OCI-LY3 (cell line): ENCODE results near the gene ABCD3.
A peak's percentile ranks its signal among the peaks of the same experiment; 100 is the strongest.

Experiments
- H2AFZ ChIP-seq: fragments of 200-600, 300-600 bp; shearing (Covaris generic); 2 replicates; pipeline ENCODE4 v1.6.0; 2014; ENCODE audit warnings: antibody characterized with exemption, low read depth, low read length
- H3K27ac ChIP-seq: fragments of 200-600, 300-600 bp; sonication (generic); 2 replicates; pipeline ENCODE4 v1.5.1; 2014; ENCODE audit warnings: mild to moderate bottlenecking, low read length, moderate library complexity, mixed read lengths
- H3K27me3 ChIP-seq: fragments of 200-600, 300-600 bp; sonication (generic); 2 replicates; pipeline ENCODE4 v1.6.1; 2014; ENCODE audit warnings: low read depth, low read length, mixed read lengths
- H3K36me3 ChIP-seq: fragments of 200-600, 300-600 bp; sonication (generic); replicated peaks from 2 replicates; pipeline ENCODE3; 2014; ENCODE audit warnings: low read depth, low read length, mixed read lengths
- H3K4me1 ChIP-seq: fragments of 300-600, 200-600 bp; sonication (generic); 2 replicates; pipeline ENCODE4 v1.6.1; 2014; ENCODE audit warnings: low read length, mixed read lengths
- H3K4me2 ChIP-seq: fragments of 200-600, 300-600 bp; sonication (generic); 2 replicates; pipeline ENCODE4 v1.6.1; 2014; ENCODE audit warnings: low read length, mixed read lengths
- H3K4me3 ChIP-seq: fragments of 300-600, 200-600 bp; sonication (generic); 2 replicates; pipeline ENCODE4 v1.5.1; 2014; ENCODE audit warnings: antibody characterized with exemption, mild to moderate bottlenecking, low read length, moderate library complexity
- H3K79me2 ChIP-seq: fragments of 300-600, 200-600 bp; shearing (Covaris generic); 2 replicates; pipeline ENCODE4 v1.6.1; 2014; ENCODE audit warnings: mild to moderate bottlenecking, low read length, mixed read lengths
- H3K9ac ChIP-seq: fragments of 300-600, 200-600 bp; shearing (Covaris generic); 2 replicates; pipeline ENCODE4 v1.6.0; 2014; ENCODE audit warnings: mild to moderate bottlenecking, low read length, moderate library complexity
- H3K9me3 ChIP-seq: fragments of 200-600, 300-600 bp; shearing (Covaris generic); 2 replicates; pipeline ENCODE4 v1.6.1; 2014; ENCODE audit warnings: low read length, mixed read lengths; ENCODE audit not compliant: insufficient read depth
- H4K20me1 ChIP-seq: fragments of 200-600, 300-600 bp; sonication (generic); 2 replicates; pipeline ENCODE4 v1.6.1; 2016; ENCODE audit warnings: low read length, mixed read lengths; ENCODE audit not compliant: insufficient read depth
- CTCF ChIP-seq: fragments of 200-600, 300-600 bp; sonication (generic); IDR thresholded peaks from 2 replicates; pipeline ENCODE4 v1.5.1; 2014; ENCODE audit warnings: antibody characterized with exemption, low read length, low read depth
- EZH2phosphoT487 ChIP-seq: fragments of 200-600 bp; shearing (Covaris generic); IDR thresholded peaks from 2 replicates; pipeline ENCODE4 v1.6.1; 2018; ENCODE audit warnings: antibody characterized with exemption, mixed run types, low read depth

Gene ABCD3

GRCh38 chr1:94503153-94503552 is 85.0 kb downstream of the ABCD3 start:
- Histone ChIP-seq H3K9me3 (no peaks in the 10 kb centered on the region), H2AFZ (no peak overlapping the region), H3K79me2 (no peaks in the 10 kb centered on the region), H3K27me3 (no peaks in the 10 kb centered on the region), H3K27ac (no peak overlapping the region), H3K9ac (no peak overlapping the region), H3K4me2 (no peak overlapping the region), H3K36me3 (no peaks in the 10 kb centered on the region), H3K4me3 (no peak overlapping the region), H4K20me1 (no peaks in the 10 kb centered on the region), H3K4me1 (no peaks in the 10 kb centered on the region)
- TF ChIP-seq CTCF (no peak), EZH2phosphoT487 (no peak)

GRCh38 chr1:94504601-94505000 is 86.4 kb downstream of the ABCD3 start:
- Histone ChIP-seq H3K4me1 (no peaks in the 10 kb centered on the region), H2AFZ (no peak overlapping the region), H4K20me1 (no peaks in the 10 kb centered on the region), H3K79me2 (no peaks in the 10 kb centered on the region), H3K9ac (no peak overlapping the region), H3K4me2 (no peak overlapping the region), H3K4me3 (no peak overlapping the region), H3K36me3 (no peaks in the 10 kb centered on the region), H3K27ac (no peak overlapping the region), H3K27me3 (no peaks in the 10 kb centered on the region), H3K9me3 (no peaks in the 10 kb centered on the region)
- TF ChIP-seq CTCF, result no peak
- TF ChIP-seq EZH2phosphoT487, result no peak

- Histone ChIP-seq H3K27me3 (no peaks in the 10 kb centered on the region), H3K4me2 (no peak overlapping the region), H3K9me3 (no peaks in the 10 kb centered on the region), H3K79me2 (no peaks in the 10 kb centered on the region), H3K36me3 (no peaks in the 10 kb centered on the region), H3K9ac (no peak overlapping the region), H4K20me1 (no peaks in the 10 kb centered on the region), H3K4me1 (no peaks in the 10 kb centered on the region), H2AFZ (no peak overlapping the region), H3K27ac (no peak overlapping the region), H3K4me3 (no peak overlapping the region)
- TF ChIP-seq CTCF, result no peak
- no peak for TF ChIP-seq EZH2phosphoT487
Observed at GRCh38 chr1:94512816-94513215, 94.6 kb downstream of the ABCD3 start.

- no peaks in the 10 kb centered on the region for H4K20me1 ChIP-seq
- TF ChIP-seq EZH2phosphoT487 (no peak), CTCF (peak; percentile 49)
- H3K4me1 ChIP-seq, result no peaks in the 10 kb centered on the region
- no peaks in the 10 kb centered on the region for H3K36me3 ChIP-seq
- no peaks in the 10 kb centered on the region for H3K27me3 ChIP-seq
- no peaks in the 10 kb centered on the region for H3K79me2 ChIP-seq
- no peak overlapping the region for H3K4me3 ChIP-seq
- H3K27ac ChIP-seq, result no peak overlapping the region
- no peak overlapping the region for H3K4me2 ChIP-seq
- H2AFZ ChIP-seq, result no peak overlapping the region
- no peak overlapping the region for H3K9ac ChIP-seq
- no peaks in the 10 kb centered on the region for H3K9me3 ChIP-seq
Observed at GRCh38 chr1:94514095-94514727, 96.0 kb downstream of the ABCD3 start.
